EL (cell line): ENCODE data around the gene IRF2BP1.
"Not testable (repeated sequence)": the region's sequence is repeated elsewhere in the genome, so short reads cannot be mapped to it uniquely, and the experiment has no call there.

ENCODE experiments used
- DNase-seq: peaks from one replicate; pipeline ENCODE4 v3.0.0-alpha.2; 2016

The IRF2BP1 gene

GRCh38 chr19:45901912-45902650 is 16.1 kb upstream of the IRF2BP1 start, which contains the start of gene MYPOP:
Gene MYPOP, minus strand, starts transcription at chr19:45902613. Its CDS starts 840 bp downstream, at chr19:45901773.
- DNase-seq: peak; percentile 19

DNA sequence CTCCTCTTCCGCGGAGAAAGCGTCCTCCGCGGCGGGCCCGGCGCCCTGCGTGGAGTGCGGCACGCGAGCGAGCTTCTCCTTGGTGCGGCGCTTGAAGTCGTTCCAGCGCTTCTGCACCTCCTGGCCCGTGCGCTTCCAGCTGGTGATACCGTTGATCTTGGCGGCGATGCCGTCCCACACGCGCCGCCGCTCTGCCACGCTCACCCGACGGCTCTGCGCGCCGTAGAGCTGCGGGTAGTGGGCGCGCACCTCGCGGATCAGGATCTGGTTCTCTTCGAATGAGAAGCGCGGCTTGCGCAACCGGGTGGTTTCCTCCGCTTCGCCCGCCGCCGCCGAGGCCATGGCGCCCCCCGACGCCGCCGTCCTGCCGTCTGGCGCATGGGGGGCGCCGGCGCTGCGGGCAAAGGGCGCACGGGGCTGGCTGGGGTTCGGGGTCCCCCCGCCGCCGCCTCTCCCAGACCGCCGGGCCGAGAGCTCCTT is 15.5 kb upstream of the IRF2BP1 start:
- peak; percentile 23 for DNase-seq

- no peak for DNase-seq
These were observed 14.9 kb upstream of the IRF2BP1 start for GRCh38 chr19:45900738-45901431.

DNA sequence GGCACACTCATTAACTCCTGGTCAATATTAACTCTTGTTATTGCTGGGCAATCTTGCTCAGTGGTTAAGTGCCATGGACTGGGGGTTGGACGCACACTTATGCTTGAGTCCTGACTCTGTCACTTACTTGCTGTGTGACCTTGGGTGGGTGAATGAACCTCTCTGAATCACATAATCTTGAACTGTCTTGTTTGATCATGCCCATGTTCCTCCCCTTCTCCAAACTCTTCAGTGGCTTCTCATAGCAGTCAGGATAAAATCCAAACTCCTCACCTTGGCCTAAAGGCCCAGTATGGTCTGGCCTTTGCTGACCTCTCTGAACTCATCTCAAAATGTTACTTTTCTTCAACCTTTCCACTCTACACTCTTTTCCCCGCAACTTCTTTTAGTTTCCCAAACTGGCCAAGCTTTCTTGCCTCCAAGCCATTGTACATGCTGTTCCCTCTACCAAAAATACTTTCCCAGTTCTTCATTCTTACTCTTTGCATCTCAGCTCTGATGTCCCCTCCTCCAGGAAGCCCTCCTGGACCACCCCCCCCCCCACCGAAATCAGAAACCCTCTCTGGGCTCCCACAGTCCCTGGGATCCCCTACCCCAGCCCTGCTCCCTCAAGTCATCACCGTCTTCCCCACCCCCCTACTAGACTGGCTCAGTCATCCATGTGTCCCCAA is 14.1 kb upstream of the IRF2BP1 start:
- no peak for DNase-seq

GRCh38 chr19:45899253-45899652 is 13.3 kb upstream of the IRF2BP1 start:
- no peak for DNase-seq

- DNase-seq: no peak
These were observed 11.4 kb upstream of the IRF2BP1 start for GRCh38 chr19:45897261-45897812.

DNA sequence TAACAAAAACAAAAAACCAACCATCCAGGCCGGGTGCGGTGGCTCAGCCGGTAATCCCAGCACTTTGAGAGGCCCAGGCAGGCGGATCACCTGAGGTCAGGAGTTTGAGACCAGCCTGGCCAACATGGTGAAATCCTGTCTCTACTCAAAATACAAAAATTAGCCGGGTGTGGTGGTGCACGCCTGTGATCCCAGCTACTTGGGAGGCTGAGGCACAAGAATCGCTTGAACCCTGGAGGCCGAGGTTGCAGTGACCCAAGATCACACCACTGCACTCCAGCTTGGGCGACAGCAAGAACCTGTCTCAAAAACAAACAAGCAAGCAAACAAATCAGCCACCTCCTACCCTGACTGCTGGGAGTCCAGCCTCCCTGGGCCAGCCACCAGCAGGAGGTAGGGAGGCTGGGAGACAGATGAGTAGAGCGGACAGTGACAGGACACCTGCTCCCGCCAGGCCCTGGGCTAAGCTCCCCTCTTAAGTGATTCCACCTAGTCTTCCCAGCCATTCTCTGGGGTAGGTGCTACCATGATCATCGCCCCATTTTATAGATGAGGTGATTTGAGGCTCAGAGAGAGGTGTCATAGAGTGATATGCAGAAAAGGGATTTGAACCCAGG is 10.2 kb upstream of the IRF2BP1 start:
- not testable (repeated sequence) for DNase-seq

DNA sequence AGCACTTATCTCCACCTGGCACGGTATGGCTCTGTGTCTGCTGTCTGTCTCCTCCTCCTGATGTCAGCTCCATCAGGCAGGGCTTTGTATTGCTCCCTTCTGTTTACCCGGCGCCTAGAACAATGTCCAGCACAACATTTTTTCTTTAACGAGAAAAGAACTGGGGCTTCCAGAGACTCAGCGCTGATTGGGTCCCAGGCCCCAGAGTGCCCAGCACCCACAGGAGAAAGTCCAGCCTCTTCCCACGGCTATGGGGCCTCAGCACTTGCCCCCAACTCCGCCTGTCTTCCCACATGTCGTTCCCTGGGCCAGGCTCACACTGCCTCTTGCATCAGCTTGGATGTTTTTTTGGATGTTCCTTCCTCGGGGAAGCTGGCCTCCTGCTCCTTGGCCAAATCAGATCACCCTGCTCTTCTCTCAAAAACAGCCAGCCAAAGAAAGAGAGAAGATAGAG is 9.6 kb upstream of the IRF2BP1 start:
- DNase-seq: no peak

DNA sequence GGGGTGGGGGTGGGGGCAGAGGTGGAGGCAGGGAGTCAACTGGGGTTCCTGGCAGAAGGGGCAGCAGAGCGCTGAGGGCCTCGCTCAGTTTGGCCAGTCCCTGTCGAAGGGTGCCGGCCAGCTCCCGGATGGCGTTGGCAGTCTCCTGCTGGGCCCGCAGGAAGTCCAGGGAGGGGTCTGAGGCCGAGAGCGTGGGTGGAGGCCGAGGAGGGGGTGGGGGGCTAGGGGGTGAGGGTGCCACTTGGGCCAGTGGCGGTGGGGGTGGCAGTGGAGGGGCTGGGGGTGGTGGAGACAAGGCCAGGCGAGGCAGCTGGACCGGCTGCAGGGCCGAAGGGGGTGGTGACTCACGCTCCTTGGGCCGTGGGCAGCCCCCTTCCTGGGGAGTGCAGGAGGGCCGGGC is 4.9 kb upstream of the IRF2BP1 start:
- DNase-seq: no peak

GRCh38 chr19:45889210-45889885 is 3.4 kb upstream of the IRF2BP1 start:
- DNase-seq: no peak

GRCh38 chr19:45887200-45887710 is 1.3 kb upstream of the IRF2BP1 start:
- no peak for DNase-seq

DNA sequence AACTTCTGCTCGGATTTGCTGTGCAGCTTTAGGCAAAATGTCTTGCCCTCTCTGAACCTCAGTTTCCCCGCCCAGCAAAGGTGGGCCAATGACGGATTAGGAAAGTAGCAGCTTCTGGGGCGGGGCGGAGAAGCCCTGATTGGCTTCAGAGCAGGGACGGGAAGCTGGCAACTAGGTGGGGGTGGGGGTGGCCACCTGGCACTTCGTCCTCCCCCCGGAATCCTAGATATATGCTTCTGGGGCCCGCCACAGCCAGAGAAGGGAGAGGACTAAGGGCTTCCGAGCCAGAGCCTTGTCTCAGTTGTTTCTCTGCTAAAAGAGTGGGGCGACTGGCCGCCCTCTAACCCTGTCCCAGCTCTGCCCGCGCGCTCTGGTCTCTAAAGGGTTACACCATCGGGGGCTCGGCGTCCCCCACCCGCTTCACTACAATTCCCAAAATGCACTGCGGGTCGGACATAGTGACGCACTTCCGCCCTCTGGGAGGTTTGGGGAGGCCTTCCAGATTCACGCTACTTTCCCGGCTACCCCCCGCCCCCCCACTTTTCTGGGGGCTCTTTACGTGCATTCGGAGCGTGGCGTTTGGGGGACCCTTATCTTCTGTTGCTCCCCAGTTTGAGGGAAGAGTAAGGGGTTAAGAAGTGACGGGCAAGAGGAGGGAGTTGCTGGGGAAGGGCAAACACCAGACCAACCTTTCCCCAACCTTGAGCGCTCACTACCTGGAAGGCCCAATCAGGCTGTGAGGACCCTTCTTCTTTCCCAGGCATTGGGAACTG is 672 bp upstream of the IRF2BP1 start:
- DNase-seq: peak; percentile 93

DNA sequence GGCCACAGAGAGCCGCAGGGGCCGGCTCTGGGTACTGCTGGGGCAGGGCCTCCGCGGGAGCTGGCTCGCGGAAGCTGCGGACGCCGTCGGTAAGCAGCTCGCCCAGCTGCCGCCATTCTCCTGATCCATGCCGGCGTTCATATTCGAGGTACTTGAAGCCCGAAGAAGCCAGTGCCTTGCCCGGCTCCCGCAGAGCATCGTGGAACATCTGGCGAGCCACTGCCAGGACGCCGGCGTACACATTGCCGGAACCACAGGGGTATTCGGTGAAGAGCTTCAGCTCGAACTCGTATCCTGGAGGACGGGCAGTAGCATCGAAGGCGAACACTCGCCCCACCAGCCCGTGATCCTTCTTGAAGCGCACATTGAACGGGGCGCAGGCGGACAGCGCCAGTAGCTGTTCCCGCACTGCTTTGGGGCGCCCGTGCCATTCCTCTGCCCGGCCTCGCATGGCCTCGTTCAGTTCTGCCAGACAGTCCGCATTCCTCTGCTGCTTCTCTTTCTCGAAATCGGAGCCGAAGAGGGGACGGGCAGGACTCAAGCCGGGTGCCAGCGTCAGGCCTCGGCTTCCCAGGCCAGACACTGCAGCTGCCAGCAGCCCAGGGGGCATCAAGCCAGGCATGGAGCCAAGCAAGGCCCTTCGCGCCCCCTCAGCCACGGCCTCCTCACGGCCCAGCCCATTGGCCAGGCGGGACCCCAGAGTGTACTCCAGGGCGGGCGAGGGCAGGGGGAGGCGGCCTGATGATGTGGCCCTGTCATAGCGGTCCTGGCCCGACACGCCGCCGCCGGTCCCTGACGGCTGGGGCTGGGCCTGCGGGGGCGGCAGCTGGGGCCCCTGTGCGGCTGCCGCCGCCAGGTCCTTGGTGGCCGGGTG is 1.0 kb downstream of the IRF2BP1 start:
- DNase-seq: no peak

DNA sequence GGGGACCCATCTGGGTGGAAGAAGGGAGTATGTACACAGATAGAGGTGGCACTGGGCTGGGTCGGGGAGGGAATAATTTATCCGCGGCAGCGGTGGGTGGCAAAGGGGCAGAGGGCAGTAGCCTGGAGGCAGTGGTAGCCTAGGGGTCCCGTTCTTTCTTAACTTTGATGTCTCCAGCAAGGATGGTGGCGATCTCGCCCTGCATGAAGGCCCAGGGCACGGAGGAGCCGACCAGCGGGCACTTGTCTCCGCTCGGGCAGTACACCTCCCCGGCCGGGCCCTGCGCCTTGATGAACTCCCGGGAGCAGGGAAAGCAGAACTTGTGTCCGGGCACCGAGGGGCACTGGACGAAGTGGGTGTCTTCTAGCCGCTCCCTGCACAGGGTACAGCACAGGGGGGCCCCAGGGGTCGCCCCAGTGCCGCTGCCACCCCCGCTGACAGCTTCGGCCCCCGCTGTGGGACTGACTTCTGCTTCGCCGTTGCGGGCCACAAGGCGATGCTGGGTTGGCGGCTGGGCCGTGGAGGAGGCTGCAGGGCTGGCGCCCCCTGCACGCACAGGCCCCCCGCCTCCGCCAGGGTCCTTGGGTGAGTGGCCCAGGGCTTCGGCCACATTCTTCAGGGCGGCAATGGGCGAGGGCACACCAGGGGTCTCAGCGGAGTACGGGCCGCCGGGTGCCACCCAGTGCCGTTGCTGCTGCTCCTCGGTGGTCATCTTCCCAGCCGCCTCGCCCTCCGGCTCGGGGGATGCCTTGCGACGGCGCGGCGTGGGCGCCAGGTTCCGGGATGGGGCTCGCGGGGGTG is 1.9 kb downstream of the IRF2BP1 start:
- DNase-seq: no peak

- no peak for DNase-seq
These were observed 2.4 kb downstream of the IRF2BP1 start for GRCh38 chr19:45883586-45883880.

- DNase-seq: peak; percentile 78
These were observed 3.0 kb downstream of the IRF2BP1 start for GRCh38 chr19:45882652-45883585.

DNA sequence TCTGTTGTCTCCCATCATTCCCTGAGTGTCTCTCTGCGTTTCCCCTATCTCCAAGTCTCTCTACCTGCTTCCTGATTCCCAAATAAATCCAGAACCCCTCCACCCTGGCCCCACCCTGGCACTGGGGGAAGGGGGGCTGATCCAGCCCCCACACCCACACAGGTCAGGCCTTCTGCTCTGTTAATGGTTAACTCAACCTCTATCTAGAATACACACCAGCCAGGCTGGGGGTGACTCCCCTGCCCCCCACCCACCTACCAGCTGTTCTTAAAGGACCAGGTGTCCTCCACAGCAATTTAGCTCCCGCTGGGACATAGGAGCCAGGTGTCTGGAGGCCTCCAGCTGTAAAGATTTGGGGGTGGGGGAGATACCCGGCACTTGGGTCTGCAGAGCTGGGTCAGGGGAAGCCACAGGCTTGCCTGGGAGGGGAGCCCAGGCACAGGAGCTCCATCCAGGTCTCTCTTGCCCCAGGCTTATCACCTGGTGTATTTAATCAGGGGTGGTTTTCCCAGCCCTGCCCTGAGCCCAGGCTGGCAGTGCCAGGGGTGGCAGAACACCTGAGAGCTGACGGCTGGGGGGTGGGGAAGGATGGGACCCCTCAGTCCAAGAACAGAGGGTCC is 3.9 kb downstream of the IRF2BP1 start:
- DNase-seq: no peak
